Kidney (tissue), 14 donors: ENCODE data around the gene NTNG2. TPM values are rescaled to one million over a fixed set of nuclear protein-coding genes. Genes with fewer than 3 reads are reported as not detected.
A peak's percentile ranks its signal among the peaks of the same experiment; 100 is the strongest.

ENCODE experiments used
- DNase-seq, 5 donors: peaks; one replicate each; pipeline ENCODE4 v3.0.0-alpha.2; 2013 to 2020
- FAIRE-seq: peaks from 2 replicates; lab custom pipeline; 2012; peaks lifted over from hg19 to GRCh38; lab: Jason Lieb, UNC
- H3K27ac ChIP-seq, 2 donors: one replicate each; pipeline ENCODE4 v1.7.0; 2013; ENCODE audit warnings: low read depth in 2 of 2, low read length in 2 of 2, inconsistent platforms in 1 of 2
- H3K27me3 ChIP-seq: one replicate; pipeline ENCODE4 v1.7.1; 2013; ENCODE audit warnings: low read length, inconsistent platforms; ENCODE audit not compliant: control insufficient read depth, insufficient read depth
- H3K36me3 ChIP-seq, 3 donors: one replicate each; pipeline versions ENCODE4 v1.7.0 to v1.7.1; 2013; ENCODE audit warnings: low read length in 3 of 3, control low read depth in 1 of 3, inconsistent platforms in 1 of 3; ENCODE audit not compliant: insufficient read depth in 3 of 3, control insufficient read depth in 2 of 3
- H3K4me1 ChIP-seq, 3 donors: one replicate each; pipeline versions ENCODE4 v1.7.0 to v1.7.1; 2013; ENCODE audit warnings: low read length in 3 of 3, inconsistent platforms in 1 of 3, low read depth in 1 of 3; ENCODE audit not compliant: control insufficient read depth in 2 of 3, insufficient read depth in 2 of 3
- H3K4me3 ChIP-seq, 3 donors: one replicate each; pipeline versions ENCODE4 v1.7.0 to v1.8.1; 2013; ENCODE audit warnings: low read length in 3 of 3, control low read depth in 1 of 3, inconsistent platforms in 1 of 3
- H3K9ac ChIP-seq, 3 donors: one replicate each; pipeline versions ENCODE4 v1.7.0 to v1.7.1; 2013; ENCODE audit warnings: low read length in 3 of 3, control low read depth in 1 of 3, inconsistent platforms in 1 of 3
- H3K9me3 ChIP-seq, 3 donors: one replicate each; pipeline versions ENCODE4 v1.7.0 to v1.7.1; 2013; ENCODE audit warnings: low read length in 3 of 3, control low read depth in 1 of 3, inconsistent platforms in 1 of 3; ENCODE audit not compliant: control insufficient read depth in 2 of 3, insufficient read depth in 1 of 3
- CTCF ChIP-seq: IDR thresholded peaks from 3 replicates; pipeline ENCODE4 v1.5.1; 2012; ENCODE audit warnings: mild to moderate bottlenecking, moderate library complexity, borderline replicate concordance; ENCODE audit not compliant: insufficient read depth; ENCODE audit errors: extremely low read depth
- intact Hi-C: fragments of 100-400 bp; cut with DNase I; formaldehyde crosslinking; loops from one replicate; pipeline ENCODE4 v1.11.1; 2022
- polyA plus RNA-seq: library from polyadenylated mRNA; stranded (reverse); fragments of 350-450 nt; fragmentation: Illumina TruSeq; extraction: RNeasy Lipid Tissue Mini Kit (QIAGEN cat#74804); gene quantifications from one replicate; pipeline ENCODE4 v1.2.3, GENCODE V29; 2014; ENCODE audit warnings: low read depth, low replicate concordance; ENCODE audit not compliant: insufficient read depth
- total RNA-seq: library from RNA; stranded (reverse); fragmentation: NEBNext Ultra II Directional; extraction: Animal tissue kit (Norgen Biotek cat#: 25700); gene quantifications from one replicate; pipeline ENCODE4 v1.2.1, GENCODE V29; 2021
- donor health status: control.
- donor health status: control.
- donor health status: control.
- donor health status: control.
- donor health status: control.
- donor health status: DM: yes; HTN: yes; CAD: no.
- donor health status: Normal renal cell carcinoma (clear cell type).

NTNG2 gene
- total and polyA plus RNA-seq, 2 donors from 2014 or later, result 0.54 to 2.2 TPM

DNA sequence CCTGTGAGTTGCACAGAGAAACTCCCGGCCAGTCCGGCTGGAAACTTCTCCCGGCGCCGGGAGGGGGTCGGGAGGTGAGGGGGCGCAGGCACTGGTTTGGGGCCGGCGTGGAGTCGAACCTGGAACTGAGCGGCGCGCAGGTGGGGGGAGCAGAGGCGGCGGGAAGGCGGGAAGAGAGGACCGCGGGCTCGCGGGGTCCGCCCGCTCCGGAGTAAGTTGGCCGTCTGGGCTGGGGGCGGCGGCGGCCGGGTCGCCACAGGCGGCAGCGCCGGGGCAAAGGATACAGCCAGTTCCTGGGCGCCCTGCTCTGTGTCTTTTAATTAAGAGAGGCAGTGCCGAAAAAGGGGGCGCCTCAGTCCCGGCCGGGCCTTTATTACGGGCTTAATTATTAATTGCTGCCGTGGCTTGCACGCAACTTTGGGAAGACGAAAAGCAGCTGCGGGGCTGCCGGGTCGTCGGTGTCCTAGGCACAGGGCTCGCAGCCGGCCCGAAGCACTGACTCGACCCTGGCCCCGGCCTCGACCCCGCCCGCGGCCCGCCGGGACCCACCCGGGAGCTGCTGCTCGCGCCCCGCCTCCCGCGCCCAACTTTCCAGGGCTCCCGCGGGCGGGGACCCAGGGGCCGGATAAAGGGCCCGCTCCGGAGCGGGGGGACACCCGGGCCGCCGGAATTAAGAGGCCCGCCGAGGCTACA is 1.1 kb downstream of the NTNG2 start:
- no peak for FAIRE-seq
- no peak for TF ChIP-seq CTCF
- H3K27ac ChIP-seq, result no peak overlapping the region

DNA sequence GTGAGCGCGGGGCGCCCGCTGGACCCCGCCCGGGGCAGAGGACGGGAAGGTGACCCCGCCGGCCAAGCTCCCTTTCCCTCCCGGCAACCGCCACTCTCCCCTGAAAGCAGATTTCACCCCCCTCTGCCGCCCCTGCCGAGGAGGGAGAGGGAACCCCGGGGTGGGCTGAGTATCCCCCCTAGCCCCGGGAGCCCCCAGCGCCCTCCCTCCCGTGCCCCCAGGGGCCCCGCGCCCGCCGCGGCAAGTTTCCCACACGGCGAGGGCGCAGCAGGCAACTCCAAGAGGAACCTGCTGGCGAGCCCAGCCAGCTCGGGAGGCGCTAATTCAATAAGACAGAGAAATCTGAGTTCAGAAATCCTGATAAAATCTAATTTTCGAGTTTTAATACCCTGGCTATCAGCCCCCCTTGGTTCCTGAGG is 1.6 kb downstream of the NTNG2 start:
- no peak for TF ChIP-seq CTCF
- H3K9me3 ChIP-seq, result no peaks in the 10 kb centered on the region
- H3K27me3 ChIP-seq, result peaks cover 48% of the 10 kb centered on the region
- no peak overlapping the region for H3K9ac ChIP-seq
- H3K4me1 ChIP-seq, result peaks cover 0 to 2% (median 0%) of the 10 kb centered on the region in 3 donors
- DNase-seq (peak in 2 of 5 donors; percentile 45 to 50), FAIRE-seq (no peak)
- no peaks in the 10 kb centered on the region for H3K36me3 ChIP-seq
- H3K27ac ChIP-seq, result no peak overlapping the region
- no peak overlapping the region for H3K4me3 ChIP-seq
- intact Hi-C loops, result no loop called here

More for the DNA sequence above, 1.1 kb downstream of the NTNG2 start:
- Histone ChIP-seq H3K36me3 (no peaks in the 10 kb centered on the region), H3K9ac (no peak overlapping the region), H3K4me1 (peaks cover 0 to 2% (median 0%) of the 10 kb centered on the region in 3 donors), H3K27me3 (peaks cover 49% of the 10 kb centered on the region), H3K4me3 (peak overlapping the region in 1 of 3 donors; percentile 25), H3K9me3 (no peaks in the 10 kb centered on the region)
- DNase-seq, result peak in 1 of 5 donors; percentile 61
- intact Hi-C loops, result no loop called here

DNA sequence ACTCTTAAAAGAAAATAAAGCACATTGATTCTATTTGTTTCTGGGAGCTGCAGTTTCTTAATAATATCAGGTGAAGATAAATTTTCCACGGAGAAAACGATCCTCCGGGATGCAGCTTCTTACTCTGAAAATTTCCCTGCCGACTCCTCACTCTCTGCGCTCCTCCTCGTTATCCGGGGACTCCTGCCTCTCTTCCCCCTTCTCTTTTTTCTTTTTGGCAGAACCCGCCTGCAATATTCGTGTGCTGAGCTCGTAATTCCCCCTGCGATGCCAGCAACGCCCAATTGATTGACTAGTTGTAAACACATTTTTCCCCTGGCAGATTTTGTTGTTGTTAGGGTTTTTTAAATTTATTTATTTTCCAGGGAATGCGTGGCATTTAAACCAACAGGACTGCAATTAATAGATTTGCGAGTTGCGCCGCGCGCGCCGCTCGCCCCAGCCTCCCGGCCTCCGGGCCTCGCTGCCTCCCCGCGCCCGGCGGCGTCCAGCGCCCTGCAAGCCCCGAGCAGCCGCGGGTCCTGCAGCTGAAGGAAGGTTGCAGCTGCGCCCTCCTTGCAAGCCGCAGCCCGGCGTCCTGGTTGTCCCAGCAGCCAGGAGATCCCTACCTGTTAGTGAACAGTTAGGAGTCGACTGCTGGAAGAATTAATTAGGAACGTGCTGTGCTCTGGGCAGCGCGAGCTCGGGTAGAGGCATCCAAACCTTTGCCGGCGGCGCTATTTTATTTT is 2.2 kb downstream of the NTNG2 start:
- Histone ChIP-seq H3K9me3 (no peaks in the 10 kb centered on the region), H3K36me3 (no peaks in the 10 kb centered on the region), H3K4me3 (no peak overlapping the region), H3K27ac (no peak overlapping the region), H3K4me1 (peaks cover 0 to 2% (median 0%) of the 10 kb centered on the region in 3 donors), H3K27me3 (peaks cover 48% of the 10 kb centered on the region), H3K9ac (no peak overlapping the region)
- FAIRE-seq (no peak), DNase-seq (no peak)
- no peak for TF ChIP-seq CTCF
- intact Hi-C loops, result no loop called here
